HG03378 (cell line): ENCODE results near the gene CCDC158.
"Not testable (repeated sequence)": the region's sequence is repeated elsewhere in the genome, so short reads cannot be mapped to it uniquely, and the experiment has no call there.

ENCODE experiments used
- ATAC-seq: cut with Tn5 transposase; IDR thresholded peaks from one replicate; pipeline ENCODE4 v1.9.1; 2021; ENCODE audit warnings: mild to moderate bottlenecking, moderate library complexity; ENCODE audit not compliant: unreplicated experiment

CCDC158 gene

GRCh38 chr4:76430519-76431388, 9.8 kb upstream of the CCDC158 start:
- ATAC-seq = no peak

GRCh38 chr4:76429636-76430035, 8.7 kb upstream of the CCDC158 start:
- no peak for ATAC-seq

- ATAC-seq = no peak
These were observed 5.3 kb upstream of the CCDC158 start for GRCh38 chr4:76426272-76426671.

GRCh38 chr4:76423159-76423558, 2.2 kb upstream of the CCDC158 start:
- ATAC-seq = not testable (repeated sequence)

GRCh38 chr4:76420188-76420761, 666 bp downstream of the CCDC158 start:
- ATAC-seq = no peak

- no peak for ATAC-seq
These were observed 10.3 kb downstream of the CCDC158 start for GRCh38 chr4:76410636-76411035.

- no peak for ATAC-seq
These were observed 13.4 kb downstream of the CCDC158 start for GRCh38 chr4:76407440-76408119.

- no peak for ATAC-seq
These were observed 14.9 kb downstream of the CCDC158 start for GRCh38 chr4:76406081-76406480.

- ATAC-seq = no peak
These were observed 19.3 kb downstream of the CCDC158 start for GRCh38 chr4:76401654-76402053.

GRCh38 chr4:76388160-76388908, 32.6 kb downstream of the CCDC158 start:
- ATAC-seq = no peak

- no peak for ATAC-seq
These were observed 34.2 kb downstream of the CCDC158 start for GRCh38 chr4:76386566-76387305.

GRCh38 chr4:76385974-76386373, 35.0 kb downstream of the CCDC158 start:
- no peak for ATAC-seq

- no peak for ATAC-seq
These were observed 36.9 kb downstream of the CCDC158 start for GRCh38 chr4:76384052-76384451.

GRCh38 chr4:76383001-76383400, 37.9 kb downstream of the CCDC158 start:
- ATAC-seq = no peak

- ATAC-seq = no peak
These were observed 39.0 kb downstream of the CCDC158 start for GRCh38 chr4:76381986-76382385.

GRCh38 chr4:76380561-76380960, 40.4 kb downstream of the CCDC158 start:
- no peak for ATAC-seq

GRCh38 chr4:76377911-76378310, 43.0 kb downstream of the CCDC158 start:
- no peak for ATAC-seq

- no peak for ATAC-seq
These were observed 43.5 kb downstream of the CCDC158 start for GRCh38 chr4:76377481-76377901.

- no peak for ATAC-seq
These were observed 44.4 kb downstream of the CCDC158 start for GRCh38 chr4:76376534-76376933.

GRCh38 chr4:76375703-76376102, 45.2 kb downstream of the CCDC158 start:
- no peak for ATAC-seq
